Kidney (tissue), 14 donors: ENCODE data around the gene CEP131. TPM values are rescaled to one million over a fixed set of nuclear protein-coding genes. Genes with fewer than 3 reads are reported as not detected.
A peak's percentile ranks its signal among the peaks of the same experiment; 100 is the strongest.

Experiments used
- DNase-seq, 5 donors: peaks; one replicate each; pipeline ENCODE4 v3.0.0-alpha.2; 2013 to 2020
- FAIRE-seq: peaks from 2 replicates; lab custom pipeline; 2012; peaks lifted over from hg19 to GRCh38; lab: Jason Lieb, UNC
- H3K27ac ChIP-seq, 2 donors: one replicate each; pipeline ENCODE4 v1.7.0; 2013; ENCODE audit warnings: low read depth in 2 of 2, low read length in 2 of 2, inconsistent platforms in 1 of 2
- H3K27me3 ChIP-seq: one replicate; pipeline ENCODE4 v1.7.1; 2013; ENCODE audit warnings: low read length, inconsistent platforms; ENCODE audit not compliant: control insufficient read depth, insufficient read depth
- H3K36me3 ChIP-seq, 3 donors: one replicate each; pipeline versions ENCODE4 v1.7.0 to v1.7.1; 2013; ENCODE audit warnings: low read length in 3 of 3, control low read depth in 1 of 3, inconsistent platforms in 1 of 3; ENCODE audit not compliant: insufficient read depth in 3 of 3, control insufficient read depth in 2 of 3
- H3K4me1 ChIP-seq, 3 donors: one replicate each; pipeline versions ENCODE4 v1.7.0 to v1.7.1; 2013; ENCODE audit warnings: low read length in 3 of 3, inconsistent platforms in 1 of 3, low read depth in 1 of 3; ENCODE audit not compliant: control insufficient read depth in 2 of 3, insufficient read depth in 2 of 3
- H3K4me3 ChIP-seq, 3 donors: one replicate each; pipeline versions ENCODE4 v1.7.0 to v1.8.1; 2013; ENCODE audit warnings: low read length in 3 of 3, control low read depth in 1 of 3, inconsistent platforms in 1 of 3
- H3K9ac ChIP-seq, 3 donors: one replicate each; pipeline versions ENCODE4 v1.7.0 to v1.7.1; 2013; ENCODE audit warnings: low read length in 3 of 3, control low read depth in 1 of 3, inconsistent platforms in 1 of 3
- H3K9me3 ChIP-seq, 3 donors: one replicate each; pipeline versions ENCODE4 v1.7.0 to v1.7.1; 2013; ENCODE audit warnings: low read length in 3 of 3, control low read depth in 1 of 3, inconsistent platforms in 1 of 3; ENCODE audit not compliant: control insufficient read depth in 2 of 3, insufficient read depth in 1 of 3
- intact Hi-C: fragments of 100-400 bp; cut with DNase I; formaldehyde crosslinking; loops from one replicate; pipeline ENCODE4 v1.11.1; 2022
- polyA plus RNA-seq: library from polyadenylated mRNA; stranded (reverse); fragments of 350-450 nt; fragmentation: Illumina TruSeq; extraction: RNeasy Lipid Tissue Mini Kit (QIAGEN cat#74804); gene quantifications from one replicate; pipeline ENCODE4 v1.2.3, GENCODE V29; 2014; ENCODE audit warnings: low read depth, low replicate concordance; ENCODE audit not compliant: insufficient read depth
- total RNA-seq: library from RNA; stranded (reverse); fragmentation: NEBNext Ultra II Directional; extraction: Animal tissue kit (Norgen Biotek cat#: 25700); gene quantifications from one replicate; pipeline ENCODE4 v1.2.1, GENCODE V29; 2021
- TF ChIP-seq, protein P1 (sequence below): IDR thresholded peaks from 3 replicates; pipeline ENCODE4 v1.5.1; 2012; ENCODE audit warnings: mild to moderate bottlenecking, moderate library complexity, borderline replicate concordance; ENCODE audit not compliant: insufficient read depth; ENCODE audit errors: extremely low read depth
- donor health status: control.
- donor health status: control.
- donor health status: control.
- donor health status: control.
- donor health status: control.
- donor health status: DM: yes; HTN: yes; CAD: no.
- donor health status: Normal renal cell carcinoma (clear cell type).

CEP131 gene
- total and polyA plus RNA-seq, 2 donors from 2014 or later = 6.9 to 7.5 TPM

DNA sequence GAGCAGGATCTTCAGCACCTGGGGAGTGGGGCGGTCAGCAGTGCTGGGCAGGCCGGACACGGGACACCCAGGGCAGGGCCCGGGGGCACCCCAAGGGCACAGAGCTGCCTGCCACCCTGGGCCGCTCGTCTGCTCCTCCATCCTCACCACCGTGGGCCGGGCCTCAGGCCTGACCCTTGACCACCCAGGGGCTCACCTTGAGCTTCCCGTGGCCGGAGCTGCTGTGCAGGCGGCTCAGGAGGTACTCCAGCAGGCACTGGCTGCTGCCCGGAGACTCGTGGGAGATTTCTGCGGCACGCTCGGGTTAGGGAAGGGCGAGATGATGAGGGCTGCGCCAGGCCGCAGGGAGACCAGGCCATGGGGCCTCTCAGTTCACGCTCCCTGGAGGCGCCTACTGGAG lies 14.0 kb upstream of the CEP131 start:
- intact Hi-C loops = no loop called here
- Histone ChIP-seq H3K36me3 (peaks cover 0 to 4% (median 0%) of the 10 kb centered on the region in 3 donors), H3K27ac (no peak overlapping the region), H3K9me3 (no peaks in the 10 kb centered on the region), H3K27me3 (no peaks in the 10 kb centered on the region), H3K4me3 (no peak overlapping the region), H3K9ac (no peak overlapping the region), H3K4me1 (peaks cover 0 to 19% (median 8%) of the 10 kb centered on the region in 3 donors)
- DNase-seq (peak in 1 of 5 donors; percentile 69), FAIRE-seq (no peak)
- TF ChIP-seq, protein P1, sequence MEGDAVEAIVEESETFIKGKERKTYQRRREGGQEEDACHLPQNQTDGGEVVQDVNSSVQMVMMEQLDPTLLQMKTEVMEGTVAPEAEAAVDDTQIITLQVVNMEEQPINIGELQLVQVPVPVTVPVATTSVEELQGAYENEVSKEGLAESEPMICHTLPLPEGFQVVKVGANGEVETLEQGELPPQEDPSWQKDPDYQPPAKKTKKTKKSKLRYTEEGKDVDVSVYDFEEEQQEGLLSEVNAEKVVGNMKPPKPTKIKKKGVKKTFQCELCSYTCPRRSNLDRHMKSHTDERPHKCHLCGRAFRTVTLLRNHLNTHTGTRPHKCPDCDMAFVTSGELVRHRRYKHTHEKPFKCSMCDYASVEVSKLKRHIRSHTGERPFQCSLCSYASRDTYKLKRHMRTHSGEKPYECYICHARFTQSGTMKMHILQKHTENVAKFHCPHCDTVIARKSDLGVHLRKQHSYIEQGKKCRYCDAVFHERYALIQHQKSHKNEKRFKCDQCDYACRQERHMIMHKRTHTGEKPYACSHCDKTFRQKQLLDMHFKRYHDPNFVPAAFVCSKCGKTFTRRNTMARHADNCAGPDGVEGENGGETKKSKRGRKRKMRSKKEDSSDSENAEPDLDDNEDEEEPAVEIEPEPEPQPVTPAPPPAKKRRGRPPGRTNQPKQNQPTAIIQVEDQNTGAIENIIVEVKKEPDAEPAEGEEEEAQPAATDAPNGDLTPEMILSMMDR = no peak

DNA sequence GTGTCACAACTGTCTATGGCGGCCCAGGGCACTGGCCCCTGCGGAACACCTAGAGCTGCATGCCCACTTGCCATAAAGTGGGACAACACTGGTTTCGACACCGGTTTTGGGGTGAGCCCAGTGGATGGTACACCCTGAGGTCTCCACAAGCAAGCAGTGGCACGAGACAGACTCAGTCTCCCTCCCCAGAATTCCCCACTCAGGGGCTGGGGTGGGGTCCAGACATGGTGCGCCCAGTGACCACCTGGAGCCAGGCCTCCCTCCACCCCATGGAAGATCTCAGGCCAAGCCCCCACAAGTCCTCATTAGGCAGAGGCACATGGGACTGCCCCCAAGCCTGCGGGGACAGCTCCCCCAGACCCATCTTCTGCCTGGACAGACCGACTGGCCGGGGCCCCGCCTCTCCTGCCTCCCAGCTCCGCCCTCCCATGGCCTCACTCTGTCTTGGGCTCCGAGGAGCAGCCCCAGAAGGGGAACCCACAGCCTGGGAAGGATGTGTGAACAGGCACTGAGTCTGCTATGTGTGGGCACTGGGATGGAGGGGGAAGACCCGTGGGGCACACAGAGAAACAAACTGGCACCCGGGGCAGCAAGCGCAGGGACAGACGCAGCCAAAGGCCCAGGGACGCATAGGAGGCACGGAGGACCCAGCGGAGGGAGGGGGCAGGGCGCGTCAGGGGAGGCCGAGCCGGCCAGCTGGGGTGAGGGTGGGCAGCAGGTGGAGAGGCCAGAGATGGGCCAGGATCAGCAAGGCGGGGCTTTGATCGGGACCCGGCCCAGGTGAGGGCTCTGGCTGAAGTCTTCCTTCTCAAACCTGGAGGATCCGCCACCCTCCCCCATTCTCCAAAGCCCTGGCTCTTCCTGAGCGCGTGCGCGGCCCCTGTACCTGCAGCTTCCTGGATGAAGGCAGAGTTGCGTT lies 13.3 kb upstream of the CEP131 start:
- H3K9ac ChIP-seq = no peak overlapping the region

DNA sequence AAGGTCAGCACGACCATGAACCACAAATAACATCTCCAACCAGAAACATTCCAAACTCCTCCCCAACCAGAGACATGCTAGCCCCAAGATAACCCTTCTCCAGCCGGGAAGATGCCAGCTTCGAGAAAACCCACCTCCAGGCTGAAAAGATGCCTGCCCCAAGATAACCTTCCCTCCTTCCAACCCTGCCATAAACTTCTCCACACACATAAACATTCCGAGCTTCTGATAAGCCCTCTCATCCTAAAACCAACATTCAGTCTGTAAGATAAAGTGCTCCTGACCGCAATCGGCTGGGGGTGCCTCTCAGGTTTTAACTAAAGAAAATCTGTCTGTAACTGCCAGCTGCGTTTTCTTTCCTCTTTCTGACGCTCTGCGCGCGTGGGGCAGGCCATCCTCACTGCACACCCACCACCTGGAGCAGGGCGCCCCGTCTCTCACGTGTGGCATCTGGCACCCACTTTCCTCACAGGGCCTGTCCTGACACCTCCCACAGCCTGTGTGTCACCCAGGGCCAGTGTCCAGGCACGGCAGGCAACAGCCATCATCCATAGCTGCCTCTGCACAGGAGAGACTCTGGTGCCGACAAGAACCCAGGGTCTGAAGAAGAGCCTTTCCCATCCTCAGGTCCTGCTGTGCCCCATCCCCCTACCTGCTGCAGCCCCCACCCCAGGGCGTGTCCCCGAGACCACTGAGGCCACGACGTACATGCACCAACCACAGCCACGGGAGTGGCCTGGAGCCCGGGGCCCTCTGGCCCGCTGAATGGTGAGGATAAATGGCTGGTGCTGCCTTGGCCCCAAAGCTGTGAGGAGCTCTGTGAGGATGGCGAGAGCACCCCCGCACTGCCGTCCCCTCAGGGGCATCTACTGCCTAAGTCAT lies 12.4 kb upstream of the CEP131 start:
- FAIRE-seq (no peak), DNase-seq (peak in 1 of 5 donors; percentile 70)
- H3K4me1 ChIP-seq = peaks cover 0 to 19% (median 8%) of the 10 kb centered on the region in 3 donors
- peaks cover 3 to 6% (median 5%) of the 10 kb centered on the region in 3 donors for H3K36me3 ChIP-seq
- H3K9me3 ChIP-seq = no peaks in the 10 kb centered on the region
- TF ChIP-seq, protein P1 = no peak
- H3K27ac ChIP-seq = no peak overlapping the region
- no peak overlapping the region for H3K9ac ChIP-seq
- no peak overlapping the region for H3K4me3 ChIP-seq
- intact Hi-C loops = no loop called here
- H3K27me3 ChIP-seq = no peaks in the 10 kb centered on the region

More for the DNA sequence above, 13.3 kb upstream of the CEP131 start:
- H3K27me3 ChIP-seq = no peaks in the 10 kb centered on the region
- DNase-seq (peak in 1 of 5 donors; percentile 71), FAIRE-seq (no peak)
- intact Hi-C loops = no loop called here
- H3K4me1 ChIP-seq = peaks cover 0 to 19% (median 8%) of the 10 kb centered on the region in 3 donors
- TF ChIP-seq, protein P1 = no peak
- no peaks in the 10 kb centered on the region for H3K9me3 ChIP-seq
- H3K4me3 ChIP-seq = no peak overlapping the region
- H3K36me3 ChIP-seq = peaks cover 1 to 4% (median 2%) of the 10 kb centered on the region in 3 donors
- H3K27ac ChIP-seq = no peak overlapping the region
